ENCODE results near the gene FYB2. TPM values are rescaled to one million over a fixed set of nuclear protein-coding genes. Genes with fewer than 3 reads are reported as not detected.

Gene FYB2
- polyA plus RNA-seq, 3 donors, result 0.49 TPM; not detected in 2

- 57 to 81% (median 67%) methylated on average over 9 of the region's 9 CpGs for WGBS, 3 donors
- H3K27ac ChIP-seq (ENCODE audit: low read depth, low read length), result no peak overlapping the region
Observed at GRCh38 chr1:56837244-56837939, 18.2 kb upstream of the FYB2 start.

GRCh38 chr1:56836359-56836758 lies 17.2 kb upstream of the FYB2 start:
- H3K27ac ChIP-seq (ENCODE audit: low read depth, low read length), result no peak overlapping the region
- 86 to 89% (median 87%) methylated on average over 4 of the region's 4 CpGs for WGBS, 3 donors

GRCh38 chr1:56835657-56836056 lies 16.5 kb upstream of the FYB2 start:
- WGBS, 3 donors, result 48 to 95% (median 83%) methylated on average over 5 of the region's 5 CpGs
- no peak overlapping the region for H3K27ac ChIP-seq (ENCODE audit: low read depth, low read length)

GRCh38 chr1:56834137-56834900 lies 15.1 kb upstream of the FYB2 start:
- WGBS, 3 donors, result 86 to 89% (median 88%) methylated on average over 5 of the region's 5 CpGs
- H3K27ac ChIP-seq (ENCODE audit: low read depth, low read length), result no peak overlapping the region

- no peak overlapping the region for H3K27ac ChIP-seq (ENCODE audit: low read depth, low read length)
- 93 to 98% (median 94%) methylated on average over 4 of the region's 4 CpGs for WGBS, 3 donors
Observed at GRCh38 chr1:56833088-56833487, 13.9 kb upstream of the FYB2 start.

- no peak overlapping the region for H3K27ac ChIP-seq (ENCODE audit: low read depth, low read length)
- WGBS, 3 donors, result 17 to 23% (median 19%) methylated on average over 8 of the region's 8 CpGs
Observed at GRCh38 chr1:56831871-56832693, 12.9 kb upstream of the FYB2 start.

- WGBS, 3 donors, result 72 to 79% (median 78%) methylated on average over 4 of the region's 4 CpGs
- no peak overlapping the region for H3K27ac ChIP-seq (ENCODE audit: low read depth, low read length)
Observed at GRCh38 chr1:56830052-56830451, 10.8 kb upstream of the FYB2 start.

- H3K27ac ChIP-seq (ENCODE audit: low read depth, low read length), result no peak overlapping the region
Observed at GRCh38 chr1:56827711-56828110, 8.5 kb upstream of the FYB2 start.

GRCh38 chr1:56825436-56825835 lies 6.2 kb upstream of the FYB2 start:
- WGBS, 3 donors, result 69 to 95% (median 80%) methylated on average over 4 of the region's 4 CpGs
- H3K27ac ChIP-seq (ENCODE audit: low read depth, low read length), result no peak overlapping the region

- no peak overlapping the region for H3K27ac ChIP-seq (ENCODE audit: low read depth, low read length)
- WGBS, 3 donors, result 86 to 96% (median 86%) methylated on average over 1 of the region's 1 CpG
Observed at GRCh38 chr1:56824938-56825337, 5.7 kb upstream of the FYB2 start.

- WGBS, 3 donors, result 72 to 100% (median 75%) methylated on average over 2 of the region's 2 CpGs
- H3K27ac ChIP-seq (ENCODE audit: low read depth, low read length), result no peak overlapping the region
Observed at GRCh38 chr1:56824271-56824670, 5.1 kb upstream of the FYB2 start.

- no peak overlapping the region for H3K27ac ChIP-seq (ENCODE audit: low read depth, low read length)
- WGBS, 3 donors, result 0 to 5% (median 2%) methylated on average over 1 of the region's 1 CpG
Observed at GRCh38 chr1:56821462-56821797, 2.2 kb upstream of the FYB2 start.

GRCh38 chr1:56820755-56821461 lies 1.7 kb upstream of the FYB2 start:
- no peak overlapping the region for H3K27ac ChIP-seq (ENCODE audit: low read depth, low read length)
- WGBS, 3 donors, result 11 to 22% (median 21%) methylated on average over 7 of the region's 7 CpGs

GRCh38 chr1:56817716-56818463 lies 1.3 kb downstream of the FYB2 start:
- no peak overlapping the region for H3K27ac ChIP-seq (ENCODE audit: low read depth, low read length)
- 86 to 89% (median 87%) methylated on average over 6 of the region's 6 CpGs for WGBS, 3 donors

- 59 to 84% (median 61%) methylated on average over 4 of the region's 4 CpGs for WGBS, 3 donors
- no peak overlapping the region for H3K27ac ChIP-seq (ENCODE audit: low read depth, low read length)
Observed at GRCh38 chr1:56816909-56817308, 2.3 kb downstream of the FYB2 start.

GRCh38 chr1:56816264-56816663 lies 2.9 kb downstream of the FYB2 start:
- WGBS, 3 donors, result 83 to 100% (median 87%) methylated on average over 1 of the region's 1 CpG

GRCh38 chr1:56814205-56814604 lies 5.0 kb downstream of the FYB2 start:
- no peak overlapping the region for H3K27ac ChIP-seq (ENCODE audit: low read depth, low read length)
- WGBS, 3 donors, result 86 to 96% (median 88%) methylated on average over 2 of the region's 2 CpGs

More at GRCh38 chr1:56816264-56816663, 2.9 kb downstream of the FYB2 start:
- H3K27ac ChIP-seq (ENCODE audit: low read depth, low read length), result no peak overlapping the region

- WGBS, 3 donors, result 24 to 62% (median 50%) methylated on average over 2 of the region's 2 CpGs
Observed at GRCh38 chr1:56811331-56811730, 7.9 kb downstream of the FYB2 start.

More at GRCh38 chr1:56811331-56811730, 7.9 kb downstream of the FYB2 start:
- no peak overlapping the region for H3K27ac ChIP-seq (ENCODE audit: low read depth, low read length)

Measured in adipose tissue (tissue), 3 donors.